NK-92 treated with Interleukin-12 subunit alpha and Interleukin-12 subunit beta, amount 100 ng/mL, for 24 hours (cell line): ENCODE data around the gene ACTG1.
"Not testable (repeated sequence)": the region's sequence is repeated elsewhere in the genome, so short reads cannot be mapped to it uniquely, and the experiment has no call there.

Source experiments
- DNase-seq: peaks from one replicate; lab custom pipeline; 2025; lab: John Stamatoyannopoulos, UW

Gene ACTG1

GRCh38 chr17:81532490-81533287, 20.1 kb upstream of the ACTG1 start:
- no peak for DNase-seq

GRCh38 chr17:81531998-81532404, 19.4 kb upstream of the ACTG1 start:
- not testable (repeated sequence) for DNase-seq

- DNase-seq: not testable (repeated sequence)
Observed at GRCh38 chr17:81531013-81531412, 18.4 kb upstream of the ACTG1 start.

GRCh38 chr17:81529437-81529803, 16.8 kb upstream of the ACTG1 start:
- DNase-seq: no peak

- DNase-seq: no peak
Observed at GRCh38 chr17:81528651-81529436, 16.2 kb upstream of the ACTG1 start.

GRCh38 chr17:81528384-81528650, 15.7 kb upstream of the ACTG1 start:
- DNase-seq: no peak

GRCh38 chr17:81527591-81528383, 15.2 kb upstream of the ACTG1 start, which contains the start of gene FSCN2:
FSCN2 (plus strand) TSS chr17:81528377; CDS start chr17:81528532, 155 bp downstream.
- no peak for DNase-seq

- DNase-seq: no peak
Observed at GRCh38 chr17:81526662-81527571, 14.3 kb upstream of the ACTG1 start.

GRCh38 chr17:81524865-81525159, 12.2 kb upstream of the ACTG1 start:
- no peak for DNase-seq

- no peak for DNase-seq
Observed at GRCh38 chr17:81524039-81524864, 11.7 kb upstream of the ACTG1 start.

- DNase-seq: no peak
Observed at GRCh38 chr17:81523402-81524038, 10.9 kb upstream of the ACTG1 start.

- DNase-seq: no peak
Observed at GRCh38 chr17:81522491-81523401, 10.1 kb upstream of the ACTG1 start.

- no peak for DNase-seq
Observed at GRCh38 chr17:81520021-81520901, 7.7 kb upstream of the ACTG1 start.

GRCh38 chr17:81519284-81520020, 6.9 kb upstream of the ACTG1 start:
- DNase-seq: no peak

- DNase-seq: no peak
Observed at GRCh38 chr17:81518785-81519283, 6.2 kb upstream of the ACTG1 start.

- DNase-seq: no peak
Observed at GRCh38 chr17:81518113-81518784, 5.7 kb upstream of the ACTG1 start.
